NCI-H2029 (cell line): Measurements from ENCODE around the gene GRK7.
"Not testable (repeated sequence)": the region's sequence is repeated elsewhere in the genome, so short reads cannot be mapped to it uniquely, and the experiment has no call there.

Source experiments
- DNase-seq: peaks from one replicate; lab custom pipeline; 2025; lab: John Stamatoyannopoulos, UW

Gene GRK7

GRCh38 chr3:141796081-141796888 lies 33.1 kb downstream of the GRK7 start:
- no peak for DNase-seq

- DNase-seq: no peak
These were observed 33.9 kb downstream of the GRK7 start for GRCh38 chr3:141796889-141797781.

- DNase-seq: no peak
These were observed 34.7 kb downstream of the GRK7 start for GRCh38 chr3:141797819-141798447.

DNA sequence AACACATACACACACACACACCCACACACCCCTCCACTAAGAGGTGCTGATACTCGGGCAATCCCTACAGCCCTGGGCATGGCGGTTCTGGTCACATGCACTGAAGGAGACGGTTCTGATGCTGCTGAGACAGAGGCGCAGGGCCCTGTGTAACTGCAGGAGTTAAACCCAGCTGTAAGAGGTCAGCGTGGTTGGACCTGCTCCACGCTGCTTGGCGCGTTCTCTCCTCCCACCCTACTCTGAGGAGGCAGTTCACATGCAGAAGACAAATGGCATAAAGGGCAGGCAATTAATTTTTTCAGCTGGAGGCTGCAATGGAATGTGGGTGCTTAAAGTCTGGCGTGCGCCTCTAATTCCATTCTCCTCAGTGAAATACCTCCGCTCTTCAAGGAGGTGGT lies 35.2 kb downstream of the GRK7 start:
- DNase-seq: no peak

DNA sequence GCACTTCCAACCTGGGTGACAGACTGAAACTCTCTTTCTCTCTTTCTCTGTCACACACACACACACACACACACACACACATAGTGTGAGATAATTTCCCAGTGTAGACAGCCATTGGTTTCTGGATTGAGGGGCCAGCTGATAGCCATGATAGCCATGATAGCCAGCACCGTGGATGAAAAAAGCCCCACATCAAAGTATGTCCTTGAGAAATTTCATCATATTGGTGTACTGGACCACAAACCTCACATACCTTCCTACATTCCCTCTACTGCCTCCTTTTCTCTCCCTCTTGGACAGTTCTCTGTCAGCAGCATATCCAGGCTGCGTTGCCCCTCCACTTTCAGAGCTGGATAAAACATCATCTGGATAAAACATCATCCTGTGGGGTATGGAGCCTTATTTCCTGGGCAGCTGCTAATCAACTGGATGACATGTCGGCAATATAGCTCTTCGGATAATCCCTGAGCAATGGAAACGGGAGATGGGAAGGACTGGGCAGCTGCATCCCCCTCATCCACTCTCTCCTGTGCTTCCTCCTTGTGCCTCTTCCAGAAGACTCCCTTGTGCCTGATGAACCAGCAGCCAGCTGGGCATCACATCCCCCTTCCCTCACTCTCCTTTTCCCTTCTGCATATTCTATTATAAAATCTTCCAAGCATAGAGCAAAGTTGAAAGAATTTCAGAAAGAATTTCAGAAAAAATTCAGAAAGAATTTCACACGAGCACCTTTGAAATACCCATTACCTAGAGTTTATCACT lies 39.3 kb downstream of the GRK7 start:
- no peak for DNase-seq

- DNase-seq: not testable (repeated sequence)
These were observed 40.3 kb downstream of the GRK7 start for GRCh38 chr3:141803538-141803937.

DNA sequence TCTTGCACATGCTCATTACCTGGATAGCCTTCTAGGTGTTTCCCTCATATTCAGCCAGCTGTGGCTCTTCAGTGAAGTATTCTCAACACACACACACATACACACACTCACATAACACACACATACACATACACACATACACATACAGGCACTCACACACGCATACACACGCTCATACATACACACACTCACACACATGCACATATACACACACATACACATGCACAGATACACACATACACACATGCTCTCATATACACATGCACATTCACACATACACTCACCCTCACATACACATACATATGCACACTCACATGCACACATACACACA lies 41.2 kb downstream of the GRK7 start:
- DNase-seq: no peak

DNA sequence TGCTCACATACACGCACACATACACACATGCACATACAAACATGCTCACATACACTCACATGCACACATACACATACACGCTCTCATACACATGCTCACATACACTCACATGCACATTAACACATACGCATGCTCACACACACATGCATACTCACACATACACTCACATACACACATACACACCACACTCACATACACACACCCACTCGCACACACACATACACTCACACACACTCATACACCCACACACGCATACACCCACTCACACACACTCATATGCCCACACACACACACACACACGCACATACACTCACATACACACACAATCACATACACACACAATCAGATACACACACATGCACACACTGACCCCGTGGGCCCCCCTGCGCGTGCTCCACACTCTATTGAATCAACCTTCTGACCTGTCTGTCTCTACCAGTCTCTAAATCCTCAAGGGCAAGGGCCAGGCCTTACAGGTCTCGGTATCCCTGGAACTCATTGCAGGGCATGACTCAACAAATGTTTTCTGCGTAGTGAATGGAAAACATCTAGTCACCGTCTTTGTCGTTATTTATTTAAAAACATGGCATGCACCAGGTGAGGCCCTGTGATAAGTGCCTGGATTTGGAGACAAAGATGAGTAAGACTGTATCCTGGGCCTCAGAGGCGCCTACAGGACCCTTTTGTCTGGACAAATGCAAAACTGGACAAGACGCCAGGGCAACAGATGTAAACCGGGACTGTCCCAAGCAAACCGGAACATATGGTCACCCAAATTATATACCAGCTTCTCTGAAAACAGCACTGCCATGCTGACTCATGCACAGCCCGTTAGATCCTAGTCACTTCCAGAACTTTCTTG lies 41.8 kb downstream of the GRK7 start:
- no peak for DNase-seq

DNA sequence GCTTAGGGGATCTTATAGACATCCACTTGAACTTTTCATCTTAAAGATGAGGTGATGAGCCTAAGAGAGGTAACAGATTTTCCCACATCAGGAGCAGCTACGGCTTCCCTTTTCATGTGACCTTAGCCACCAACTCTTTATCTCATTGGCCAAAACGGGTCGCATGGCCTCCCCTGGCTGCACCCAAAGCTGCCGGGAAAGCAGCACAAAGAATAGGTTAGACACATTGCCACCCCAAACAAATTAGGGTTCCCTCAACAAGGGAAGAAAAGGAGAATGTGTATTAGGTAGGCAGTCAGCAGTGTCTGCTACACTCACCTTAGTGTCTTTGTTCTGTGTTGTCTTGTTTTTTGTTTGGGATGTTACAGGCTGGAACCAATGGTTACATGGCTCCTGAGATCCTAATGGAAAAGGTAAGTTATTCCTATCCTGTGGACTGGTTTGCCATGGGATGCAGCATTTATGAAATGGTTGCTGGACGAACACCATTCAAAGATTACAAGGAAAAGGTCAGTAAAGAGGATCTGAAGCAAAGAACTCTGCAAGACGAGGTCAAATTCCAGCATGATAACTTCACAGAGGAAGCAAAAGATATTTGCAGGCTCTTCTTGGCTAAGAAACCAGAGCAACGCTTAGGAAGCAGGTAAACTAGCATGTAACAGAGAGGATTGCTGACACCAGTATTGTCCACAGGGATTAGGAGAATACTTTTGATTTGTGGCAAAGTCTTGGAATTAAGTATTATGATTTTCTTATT lies 44.2 kb downstream of the GRK7 start:
- no peak for DNase-seq

- DNase-seq: no peak
These were observed 45.4 kb downstream of the GRK7 start for GRCh38 chr3:141808586-141808985.

- DNase-seq: no peak
These were observed 47.0 kb downstream of the GRK7 start for GRCh38 chr3:141810161-141810560.

GRCh38 chr3:141811348-141811747 lies 48.1 kb downstream of the GRK7 start:
- no peak for DNase-seq

DNA sequence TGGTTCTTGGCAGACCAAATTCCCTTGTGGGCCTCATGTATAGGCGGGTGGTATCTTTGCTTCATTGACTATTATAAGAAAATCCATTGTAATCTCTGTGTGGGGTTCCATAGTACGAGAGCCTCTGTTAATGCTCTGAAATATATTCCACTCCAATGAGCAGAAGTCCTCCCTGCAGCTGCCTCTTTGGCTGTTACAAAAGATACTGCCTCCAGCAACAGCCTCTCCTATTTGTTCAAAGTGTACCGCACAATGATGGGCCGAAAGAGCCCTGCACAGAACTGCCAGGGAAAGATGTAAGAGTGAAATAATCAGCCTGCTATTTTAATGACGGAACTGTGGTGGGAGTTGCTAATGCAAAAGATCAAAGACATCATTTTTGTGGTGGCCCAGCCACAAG lies 48.9 kb downstream of the GRK7 start:
- no peak for DNase-seq

DNA sequence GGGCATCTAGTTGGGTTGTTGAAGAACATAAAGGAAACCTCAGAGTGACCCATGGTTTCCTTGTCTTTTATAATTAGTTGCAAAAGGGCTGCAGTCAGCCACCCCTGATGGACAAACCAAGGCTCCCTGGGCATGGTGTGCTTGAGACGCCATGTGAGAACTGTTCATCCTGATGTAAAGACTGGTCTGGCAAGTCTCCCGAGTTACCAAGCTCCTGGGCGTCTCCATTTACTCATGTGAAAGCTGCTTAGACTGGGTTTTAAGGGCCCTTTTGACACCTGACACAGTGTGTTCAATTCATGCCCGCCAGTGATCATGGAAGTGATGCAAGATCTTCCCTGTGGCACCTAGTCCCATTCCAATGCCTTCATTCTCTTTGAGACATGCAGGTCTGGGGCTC lies 49.4 kb downstream of the GRK7 start:
- no peak for DNase-seq
